HL-60 (cell line): ENCODE measurements around the gene SETD5.

Experiments used
- DNase-seq, 2 experiments: peaks; one replicate each; pipeline ENCODE4 v3.0.0-alpha.2; 2010 to 2020; ENCODE audit warnings: low read depth in 1 of 2, low spot score in 1 of 2
- H3K27ac ChIP-seq: fragments of 250-450 bp; sonication (Bioruptor Pico); replicated peaks from 2 replicates; pipeline ENCODE4 v1.5.1; 2020; ENCODE audit warnings: mild to moderate bottlenecking, moderate library complexity
- H3K27me3 ChIP-seq: fragments of 250-450 bp; sonication (Bioruptor Pico); 2 replicates; pipeline ENCODE4 v1.5.1; 2021; ENCODE audit warnings: mild to moderate bottlenecking, moderate library complexity; ENCODE audit not compliant: insufficient read depth, poor library complexity, severe bottlenecking
- H3K4me3 ChIP-seq: replicated peaks from 2 replicates; pipeline ENCODE4 v1.5.1; 2011; ENCODE audit warnings: mild to moderate bottlenecking, control low read depth, low read length; ENCODE audit not compliant: insufficient read depth
- CTCF ChIP-seq: IDR thresholded peaks from one replicate; pipeline ENCODE4 v1.5.1; 2011; ENCODE audit warnings: low read length, control low read depth, inconsistent platforms; ENCODE audit not compliant: insufficient read depth
- GABPA ChIP-seq: IDR thresholded peaks from 2 replicates; pipeline ENCODE4 v1.6.1; 2012; ENCODE audit warnings: low read depth
- POLR2AphosphoS5 ChIP-seq: IDR thresholded peaks from 2 replicates; pipeline ENCODE4 v1.6.1; 2012; ENCODE audit warnings: low read depth
- SPI1 ChIP-seq: IDR thresholded peaks from 2 replicates; pipeline ENCODE4 v1.6.1; 2012; ENCODE audit warnings: low read depth, mild to moderate bottlenecking, borderline replicate concordance
- TF ChIP-seq, protein P1 (sequence below): IDR thresholded peaks from 2 replicates; pipeline ENCODE4 v1.6.1; 2012; ENCODE audit warnings: low read depth; ENCODE audit not compliant: insufficient replicate concordance

SETD5 gene

DNA sequence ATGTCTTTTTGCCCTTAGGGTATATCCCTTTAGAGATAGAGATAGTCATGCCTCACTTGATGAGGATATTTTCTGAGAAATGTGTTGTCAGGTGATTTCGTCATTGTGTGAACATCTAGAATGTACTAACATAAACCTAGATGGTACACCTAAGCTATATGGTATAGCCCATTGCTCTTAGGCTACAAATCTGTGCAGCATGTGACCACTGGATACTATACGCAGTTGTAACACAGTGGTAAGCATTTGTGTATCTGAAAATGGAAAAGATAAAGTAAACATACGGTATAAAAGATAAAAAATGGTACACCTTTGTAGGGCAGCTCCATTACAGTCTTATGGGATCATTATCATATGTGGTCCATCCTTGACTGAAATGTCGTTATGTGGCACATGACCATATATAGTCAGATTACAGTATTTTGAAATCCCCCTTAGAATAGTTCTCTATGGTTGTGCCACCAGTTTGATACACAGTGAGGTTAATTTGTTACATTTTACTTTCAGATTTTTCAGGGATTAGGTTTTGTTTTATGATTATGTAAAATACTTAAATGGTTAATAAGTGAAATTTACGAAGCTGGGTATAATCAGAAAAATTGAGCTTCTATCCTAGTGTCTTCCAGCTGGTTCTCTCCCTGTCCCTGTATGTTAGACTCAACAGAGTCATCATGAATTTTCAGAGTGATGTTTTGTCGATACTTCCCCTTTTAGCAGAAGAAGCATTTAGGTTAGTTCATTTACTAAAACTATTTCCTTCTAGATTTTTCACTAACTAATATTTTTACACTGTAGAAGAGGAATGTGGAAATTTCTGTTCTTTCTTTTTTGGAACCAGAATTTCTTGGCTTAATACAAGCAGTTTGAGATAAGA, 12.8 kb downstream of the SETD5 start:
- TF ChIP-seq SPI1 (no peak), POLR2AphosphoS5 (no peak), GABPA (no peak), CTCF (no peak)
- TF ChIP-seq, protein P1, sequence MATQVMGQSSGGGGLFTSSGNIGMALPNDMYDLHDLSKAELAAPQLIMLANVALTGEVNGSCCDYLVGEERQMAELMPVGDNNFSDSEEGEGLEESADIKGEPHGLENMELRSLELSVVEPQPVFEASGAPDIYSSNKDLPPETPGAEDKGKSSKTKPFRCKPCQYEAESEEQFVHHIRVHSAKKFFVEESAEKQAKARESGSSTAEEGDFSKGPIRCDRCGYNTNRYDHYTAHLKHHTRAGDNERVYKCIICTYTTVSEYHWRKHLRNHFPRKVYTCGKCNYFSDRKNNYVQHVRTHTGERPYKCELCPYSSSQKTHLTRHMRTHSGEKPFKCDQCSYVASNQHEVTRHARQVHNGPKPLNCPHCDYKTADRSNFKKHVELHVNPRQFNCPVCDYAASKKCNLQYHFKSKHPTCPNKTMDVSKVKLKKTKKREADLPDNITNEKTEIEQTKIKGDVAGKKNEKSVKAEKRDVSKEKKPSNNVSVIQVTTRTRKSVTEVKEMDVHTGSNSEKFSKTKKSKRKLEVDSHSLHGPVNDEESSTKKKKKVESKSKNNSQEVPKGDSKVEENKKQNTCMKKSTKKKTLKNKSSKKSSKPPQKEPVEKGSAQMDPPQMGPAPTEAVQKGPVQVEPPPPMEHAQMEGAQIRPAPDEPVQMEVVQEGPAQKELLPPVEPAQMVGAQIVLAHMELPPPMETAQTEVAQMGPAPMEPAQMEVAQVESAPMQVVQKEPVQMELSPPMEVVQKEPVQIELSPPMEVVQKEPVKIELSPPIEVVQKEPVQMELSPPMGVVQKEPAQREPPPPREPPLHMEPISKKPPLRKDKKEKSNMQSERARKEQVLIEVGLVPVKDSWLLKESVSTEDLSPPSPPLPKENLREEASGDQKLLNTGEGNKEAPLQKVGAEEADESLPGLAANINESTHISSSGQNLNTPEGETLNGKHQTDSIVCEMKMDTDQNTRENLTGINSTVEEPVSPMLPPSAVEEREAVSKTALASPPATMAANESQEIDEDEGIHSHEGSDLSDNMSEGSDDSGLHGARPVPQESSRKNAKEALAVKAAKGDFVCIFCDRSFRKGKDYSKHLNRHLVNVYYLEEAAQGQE, result no peak
- Histone ChIP-seq H3K27me3 (no peaks in the 10 kb centered on the region), H3K27ac (peak overlapping the region; percentile 28), H3K4me3 (no peak overlapping the region)
- DNase-seq, result no peak

GRCh38 chr3:9411302-9411701, 13.9 kb downstream of the SETD5 start:
- H3K27me3 ChIP-seq, result no peaks in the 10 kb centered on the region
- no peak for DNase-seq
- TF ChIP-seq, protein P1, result no peak
- TF ChIP-seq GABPA (no peak), POLR2AphosphoS5 (no peak), CTCF (no peak), SPI1 (no peak)
- no peak overlapping the region for H3K4me3 ChIP-seq
- no peak overlapping the region for H3K27ac ChIP-seq

DNA sequence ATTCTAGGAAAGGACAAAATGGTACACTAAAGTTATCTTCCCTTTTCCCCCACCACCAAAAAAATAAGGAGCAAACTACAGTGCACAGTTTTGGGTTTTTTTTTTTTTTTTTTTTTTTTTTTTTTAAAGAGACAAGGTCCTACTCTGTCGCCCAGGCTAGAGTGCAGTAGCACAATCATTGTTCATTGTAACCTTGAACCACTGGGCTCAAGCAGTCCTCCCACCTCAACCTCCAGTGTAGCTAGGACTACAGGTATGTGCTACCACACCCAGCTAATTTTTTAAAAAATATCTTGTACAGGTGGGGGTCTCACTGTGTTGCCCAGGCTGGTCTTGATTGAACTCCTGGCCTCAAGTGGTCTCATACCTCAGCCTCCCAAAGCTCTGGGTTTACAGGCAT, 14.9 kb downstream of the SETD5 start:
- H3K27me3 ChIP-seq, result no peaks in the 10 kb centered on the region
- no peak for TF ChIP-seq CTCF
- no peak for TF ChIP-seq GABPA
- TF ChIP-seq, protein P1, result no peak
- no peak for TF ChIP-seq POLR2AphosphoS5
- TF ChIP-seq SPI1, result no peak
- H3K27ac ChIP-seq, result no peak overlapping the region
- H3K4me3 ChIP-seq, result no peak overlapping the region
- DNase-seq, result no peak
